ENCODE results near the gene ENTPD6.

- TF ChIP-seq GATA2 (IDR thresholded peaks at IDR 0.05; ENCODE audit: low read depth, low read length): no peak
- no peak for TF ChIP-seq GATA3 (IDR thresholded peaks at IDR 0.05; ENCODE audit: low read depth, low read length)
Measured at GRCh38 chr20:25205277-25206062, 10.0 kb downstream of the ENTPD6 start.
